DOHH2 (cell line): ENCODE data around the gene SMCR8.

Experiments
- H3F3A ChIP-seq: fragments of 200-600 bp; sonication (generic), shearing (Covaris generic); 2 replicates; pipeline ENCODE4 v1.6.0; 2016; ENCODE audit warnings: antibody characterized with exemption, mild to moderate bottlenecking; ENCODE audit not compliant: control insufficient read depth, insufficient read depth
- H3K27ac ChIP-seq: fragments of 200-600 bp; sonication (generic); 2 replicates; pipeline ENCODE4 v1.5.1; 2014; ENCODE audit warnings: low read depth, mild to moderate bottlenecking, low read length, moderate library complexity
- H3K27me3 ChIP-seq: fragments of 200-600 bp; sonication (generic); 2 replicates; pipeline ENCODE4 v1.6.1; 2014; ENCODE audit warnings: mild to moderate bottlenecking, low read length, mixed read lengths; ENCODE audit not compliant: control insufficient read depth
- H3K36me3 ChIP-seq: fragments of 200-600 bp; sonication (generic); 2 replicates; pipeline ENCODE4 v1.6.1; 2014; ENCODE audit warnings: mild to moderate bottlenecking, low read length, moderate library complexity, mixed read lengths; ENCODE audit not compliant: control insufficient read depth
- H3K4me1 ChIP-seq: fragments of 200-600 bp; sonication (generic); 2 replicates; pipeline ENCODE4 v1.6.1; 2014; ENCODE audit warnings: mild to moderate bottlenecking, low read length, mixed read lengths; ENCODE audit not compliant: control insufficient read depth
- H3K4me2 ChIP-seq: fragments of 200-600 bp; sonication (generic); 2 replicates; pipeline ENCODE4 v1.6.0; 2014; ENCODE audit warnings: mild to moderate bottlenecking, low read length, moderate library complexity
- H3K4me3 ChIP-seq: fragments of 200-600 bp; sonication (generic); 2 replicates; pipeline ENCODE4 v1.5.1; 2014; ENCODE audit warnings: mild to moderate bottlenecking, low read length, mixed read lengths
- H3K79me2 ChIP-seq: fragments of 200-600 bp; sonication (generic); 2 replicates; pipeline ENCODE4 v1.6.1; 2014; ENCODE audit warnings: mild to moderate bottlenecking, low read length, mixed read lengths; ENCODE audit not compliant: control insufficient read depth
- H3K9me2 ChIP-seq: fragments of 200-600 bp; sonication (generic); replicated peaks from 2 replicates; pipeline ENCODE4 v1.6.1; 2014; ENCODE audit warnings: mild to moderate bottlenecking, low read length, mixed read lengths; ENCODE audit not compliant: control insufficient read depth
- H3K9me3 ChIP-seq: fragments of 200-600 bp; sonication (generic); 2 replicates; pipeline ENCODE4 v1.6.1; 2014; ENCODE audit warnings: antibody characterized with exemption, low read length, mixed read lengths; ENCODE audit not compliant: control insufficient read depth, insufficient read depth
- H4K20me1 ChIP-seq: fragments of 200-600 bp; sonication (generic); 2 replicates; pipeline ENCODE4 v1.6.0; 2014; ENCODE audit warnings: low read depth, mild to moderate bottlenecking, antibody characterized with exemption, low read length, moderate library complexity; ENCODE audit not compliant: control insufficient read depth, insufficient read depth
- CTCF ChIP-seq: fragments of 200-600 bp; sonication (generic); IDR thresholded peaks from one replicate; pipeline ENCODE4 v1.5.1; 2014; ENCODE audit warnings: antibody characterized with exemption, mild to moderate bottlenecking, low read depth, low read length; ENCODE audit not compliant: poor library complexity, severe bottlenecking
- EZH2phosphoT487 ChIP-seq: fragments of 200-600 bp; sonication (generic); IDR thresholded peaks from 2 replicates; pipeline ENCODE4 v1.6.1; 2017; ENCODE audit warnings: borderline replicate concordance, mild to moderate bottlenecking, antibody characterized with exemption, low read length, moderate library complexity, mixed read lengths

The SMCR8 gene

GRCh38 chr17:18315961-18316360 is 868 bp downstream of the SMCR8 start:
- Histone ChIP-seq H3K36me3 (peaks cover 77% of the 10 kb centered on the region), H3K4me3 (peak overlapping the region; percentile 94), H4K20me1 (peaks cover 19% of the 10 kb centered on the region; the same call in 1 of the 2 replicates), H3K79me2 (peaks cover 96% of the 10 kb centered on the region), H3K9me3 (no peaks in the 10 kb centered on the region), H3K4me2 (peak overlapping the region; percentile 70), H3K27ac (peak overlapping the region; percentile 81), H3F3A (no peaks in the 10 kb centered on the region), H3K27me3 (no peaks in the 10 kb centered on the region), H3K9me2 (no peaks in the 10 kb centered on the region), H3K4me1 (peaks cover 52% of the 10 kb centered on the region)
- TF ChIP-seq CTCF (no peak), EZH2phosphoT487 (no peak)

- Histone ChIP-seq H4K20me1 (peaks cover 7% of the 10 kb centered on the region; the same call in 1 of the 2 replicates), H3K4me2 (peak overlapping the region; percentile 43; the same call in 1 of the 2 replicates), H3K9me2 (no peaks in the 10 kb centered on the region), H3K36me3 (peaks cover 67% of the 10 kb centered on the region), H3K79me2 (peaks cover 85% of the 10 kb centered on the region), H3K9me3 (no peaks in the 10 kb centered on the region), H3K27me3 (no peaks in the 10 kb centered on the region), H3K4me3 (peak overlapping the region; percentile 29; the same call in 1 of the 2 replicates), H3F3A (no peaks in the 10 kb centered on the region), H3K4me1 (peaks cover 40% of the 10 kb centered on the region), H3K27ac (no peak overlapping the region)
- no peak for TF ChIP-seq CTCF
- TF ChIP-seq EZH2phosphoT487: no peak
Observed at GRCh38 chr17:18318117-18318516, 3.0 kb downstream of the SMCR8 start.

GRCh38 chr17:18318771-18319450 is 3.8 kb downstream of the SMCR8 start:
- H3K79me2 ChIP-seq: peaks cover 77% of the 10 kb centered on the region
- H3K4me2 ChIP-seq: peak overlapping the region; percentile 42; the same call in 1 of the 2 replicates

More at GRCh38 chr17:18318771-18319450, 3.8 kb downstream of the SMCR8 start:
- H3F3A ChIP-seq: no peaks in the 10 kb centered on the region
- H3K9me3 ChIP-seq: no peaks in the 10 kb centered on the region
- H4K20me1 ChIP-seq: 0 out of 2 replicates have a peak, but pooled peaks cover 4% of the 10 kb centered on the region
- H3K36me3 ChIP-seq: peaks cover 67% of the 10 kb centered on the region
- peaks cover 34% of the 10 kb centered on the region for H3K4me1 ChIP-seq
- H3K9me2 ChIP-seq: no peaks in the 10 kb centered on the region
- H3K4me3 ChIP-seq: no peak overlapping the region
- no peaks in the 10 kb centered on the region for H3K27me3 ChIP-seq
- no peak overlapping the region for H3K27ac ChIP-seq
- TF ChIP-seq CTCF (no peak), EZH2phosphoT487 (no peak)
